Mesenteric fat pad (tissue), 1 donor: Measurements from ENCODE around the gene HPCAL1. TPM values are rescaled to one million over a fixed set of nuclear protein-coding genes. Genes with fewer than 3 reads are reported as not detected.
"Not testable (repeated sequence)": the region's sequence is repeated elsewhere in the genome, so short reads cannot be mapped to it uniquely, and the experiment has no call there.

Source experiments
- DNase-seq: peaks from one replicate; pipeline ENCODE4 v3.0.0-alpha.2; 2020; ENCODE audit warnings: low spot score
- total RNA-seq: library from RNA; stranded (reverse); fragmentation: NEBNext Ultra II Directional; extraction: Animal tissue kit (Norgen Biotek cat#: 25700); gene quantifications from one replicate; pipeline ENCODE4 v1.2.1, GENCODE V29; 2021
- donor health status: DM: yes; HTN: yes; CAD: no.

The HPCAL1 gene
- total RNA-seq, 1 donor from 2014 or later, result 45.3 TPM

- no peak for DNase-seq
Measured at GRCh38 chr2:10283106-10284062, 19.3 kb upstream of the HPCAL1 start.

GRCh38 chr2:10284108-10284870, 18.4 kb upstream of the HPCAL1 start:
- DNase-seq, result no peak

GRCh38 chr2:10285191-10285555, 17.5 kb upstream of the HPCAL1 start:
- no peak for DNase-seq

- DNase-seq, result peak; percentile 94
Measured at GRCh38 chr2:10285556-10286198, 17.0 kb upstream of the HPCAL1 start.

- DNase-seq, result no peak
Measured at GRCh38 chr2:10286216-10287037, 16.3 kb upstream of the HPCAL1 start.

GRCh38 chr2:10287761-10288160, 14.9 kb upstream of the HPCAL1 start:
- no peak for DNase-seq

GRCh38 chr2:10288606-10289005, 14.1 kb upstream of the HPCAL1 start:
- no peak for DNase-seq

GRCh38 chr2:10289352-10289751, 13.4 kb upstream of the HPCAL1 start:
- no peak for DNase-seq

- DNase-seq, result no peak
Measured at GRCh38 chr2:10289891-10290290, 12.8 kb upstream of the HPCAL1 start.

GRCh38 chr2:10291376-10291775, 11.3 kb upstream of the HPCAL1 start:
- DNase-seq, result not testable (repeated sequence)

GRCh38 chr2:10292033-10292432, 10.7 kb upstream of the HPCAL1 start:
- no peak for DNase-seq

- DNase-seq, result no peak
Measured at GRCh38 chr2:10293603-10294002, 9.1 kb upstream of the HPCAL1 start.

GRCh38 chr2:10294077-10294476, 8.6 kb upstream of the HPCAL1 start:
- no peak for DNase-seq

- DNase-seq, result not testable (repeated sequence)
Measured at GRCh38 chr2:10295649-10296048, 7.1 kb upstream of the HPCAL1 start.

- DNase-seq, result no peak
Measured at GRCh38 chr2:10296142-10296541, 6.6 kb upstream of the HPCAL1 start.

- no peak for DNase-seq
Measured at GRCh38 chr2:10297191-10297830, 5.4 kb upstream of the HPCAL1 start.

- DNase-seq, result no peak
Measured at GRCh38 chr2:10297959-10298531, 4.7 kb upstream of the HPCAL1 start.

- DNase-seq, result not testable (repeated sequence)
Measured at GRCh38 chr2:10298777-10299176, 3.9 kb upstream of the HPCAL1 start.

- DNase-seq, result no peak
Measured at GRCh38 chr2:10300328-10300920, 2.3 kb upstream of the HPCAL1 start.
